ENCODE data around the gene NIPBL.

Gene NIPBL

GRCh38 chr5:36982146-36982545 is 105.6 kb downstream of the NIPBL start:
- Histone ChIP-seq H3K4me3 (ENCODE audit: low read depth, low read length) (no peak overlapping the region), H3K9me3 (no peaks in the 10 kb centered on the region), H3K4me1 (no peaks in the 10 kb centered on the region), H3K36me3 (no peaks in the 10 kb centered on the region; the same call in 1 of the 2 replicates), H3K27me3 (no peaks in the 10 kb centered on the region)
- TF ChIP-seq CTCF (IDR thresholded peaks at IDR 0.05; ENCODE audit: low read depth, low read length), result no peak
- no peak for DNase-seq

- no peak for TF ChIP-seq CTCF (IDR thresholded peaks at IDR 0.05; ENCODE audit: low read depth, low read length)
- no peaks in the 10 kb centered on the region for H3K4me1 ChIP-seq
- no peaks in the 10 kb centered on the region; the same call in 1 of the 2 replicates for H3K36me3 ChIP-seq
- H3K4me3 ChIP-seq (ENCODE audit: low read depth, low read length), result no peak overlapping the region
- H3K9me3 ChIP-seq, result no peaks in the 10 kb centered on the region
- DNase-seq, result no peak
- no peaks in the 10 kb centered on the region for H3K27me3 ChIP-seq
These were observed 108.8 kb downstream of the NIPBL start for GRCh38 chr5:36985387-36985786.

GRCh38 chr5:36988396-36988795 is 111.8 kb downstream of the NIPBL start:
- no peak for DNase-seq
- no peaks in the 10 kb centered on the region for H3K9me3 ChIP-seq

GRCh38 chr5:36998578-36998977 is 122.0 kb downstream of the NIPBL start:
- no peaks in the 10 kb centered on the region for H3K9me3 ChIP-seq
- no peak overlapping the region for H3K4me3 ChIP-seq (ENCODE audit: low read depth, low read length)
- H3K4me1 ChIP-seq, result no peaks in the 10 kb centered on the region
- DNase-seq, result no peak
- no peak for TF ChIP-seq CTCF (IDR thresholded peaks at IDR 0.05; ENCODE audit: low read depth, low read length)
- no peaks in the 10 kb centered on the region for H3K27me3 ChIP-seq
- H3K36me3 ChIP-seq, result peaks cover 27% of the 10 kb centered on the region

More at GRCh38 chr5:36988396-36988795, 111.8 kb downstream of the NIPBL start:
- Histone ChIP-seq H3K4me3 (ENCODE audit: low read depth, low read length) (no peak overlapping the region), H3K27me3 (no peaks in the 10 kb centered on the region), H3K36me3 (peaks cover 5% of the 10 kb centered on the region), H3K4me1 (no peaks in the 10 kb centered on the region)
- no peak for TF ChIP-seq CTCF (IDR thresholded peaks at IDR 0.05; ENCODE audit: low read depth, low read length)

GRCh38 chr5:37002176-37002751 is 125.7 kb downstream of the NIPBL start:
- no peaks in the 10 kb centered on the region for H3K9me3 ChIP-seq
- H3K36me3 ChIP-seq, result peaks cover 42% of the 10 kb centered on the region
- no peak for TF ChIP-seq CTCF (IDR thresholded peaks at IDR 0.05; ENCODE audit: low read depth, low read length)
- no peaks in the 10 kb centered on the region for H3K27me3 ChIP-seq
- no peak for DNase-seq
- no peak overlapping the region for H3K4me3 ChIP-seq (ENCODE audit: low read depth, low read length)
- H3K4me1 ChIP-seq, result peaks cover 3% of the 10 kb centered on the region; the same call in 1 of the 2 replicates

GRCh38 chr5:37005252-37005651 is 128.7 kb downstream of the NIPBL start:
- H3K4me1 ChIP-seq, result peaks cover 3% of the 10 kb centered on the region; the same call in 1 of the 2 replicates
- no peak for TF ChIP-seq CTCF (IDR thresholded peaks at IDR 0.05; ENCODE audit: low read depth, low read length)
- H3K36me3 ChIP-seq, result peaks cover 55% of the 10 kb centered on the region
- no peaks in the 10 kb centered on the region for H3K27me3 ChIP-seq
- no peak for DNase-seq
- no peak overlapping the region for H3K4me3 ChIP-seq (ENCODE audit: low read depth, low read length)
- H3K9me3 ChIP-seq, result no peaks in the 10 kb centered on the region

All from BE2C (cell line).